HG03571 (cell line): ENCODE data around the gene IFNA6.

Experiments used
- ATAC-seq: cut with Tn5 transposase; IDR thresholded peaks from one replicate; pipeline ENCODE4 v1.9.1; 2021; ENCODE audit not compliant: unreplicated experiment

IFNA6 gene

GRCh38 chr9:21331676-21332402 lies 18.8 kb downstream of the IFNA6 start:
- ATAC-seq: no peak

- ATAC-seq: peak; percentile 63
These were observed 24.1 kb downstream of the IFNA6 start for GRCh38 chr9:21326526-21327139.

GRCh38 chr9:21324047-21324446 lies 26.6 kb downstream of the IFNA6 start:
- ATAC-seq: no peak

GRCh38 chr9:21322911-21323461 lies 27.7 kb downstream of the IFNA6 start:
- no peak for ATAC-seq

GRCh38 chr9:21320465-21320864 lies 30.2 kb downstream of the IFNA6 start:
- no peak for ATAC-seq

GRCh38 chr9:21317956-21318923 lies 32.4 kb downstream of the IFNA6 start:
- no peak for ATAC-seq

GRCh38 chr9:21316860-21317259 lies 33.8 kb downstream of the IFNA6 start:
- no peak for ATAC-seq

- ATAC-seq: no peak
These were observed 34.5 kb downstream of the IFNA6 start for GRCh38 chr9:21316032-21316842.

GRCh38 chr9:21314152-21314551 lies 36.5 kb downstream of the IFNA6 start:
- no peak for ATAC-seq

- ATAC-seq: no peak
These were observed 38.8 kb downstream of the IFNA6 start for GRCh38 chr9:21311889-21312288.

GRCh38 chr9:21305213-21305612 lies 45.5 kb downstream of the IFNA6 start, which contains the start of gene IFNA5:
Gene IFNA5 (minus strand): TSS chr9:21305313. CDS start chr9:21305256, 57 bp downstream.
- ATAC-seq: no peak
